Stimulated activated CD8-positive, alpha-beta memory T cell treated with anti-CD3 and anti-CD28 coated beads, Interleukin-12 subunit alpha, Interleukin-12 subunit beta, amount 100 ng/mL, for 24 hours (primary cell): ENCODE results near the gene HOXB2.
"Not testable (repeated sequence)": the region's sequence is repeated elsewhere in the genome, so short reads cannot be mapped to it uniquely, and the experiment has no call there.

ENCODE experiments used
- DNase-seq: peaks from one replicate; pipeline ENCODE4 v3.0.0-alpha.2; 2020; ENCODE audit errors: extremely low read depth

HOXB2 gene

DNA sequence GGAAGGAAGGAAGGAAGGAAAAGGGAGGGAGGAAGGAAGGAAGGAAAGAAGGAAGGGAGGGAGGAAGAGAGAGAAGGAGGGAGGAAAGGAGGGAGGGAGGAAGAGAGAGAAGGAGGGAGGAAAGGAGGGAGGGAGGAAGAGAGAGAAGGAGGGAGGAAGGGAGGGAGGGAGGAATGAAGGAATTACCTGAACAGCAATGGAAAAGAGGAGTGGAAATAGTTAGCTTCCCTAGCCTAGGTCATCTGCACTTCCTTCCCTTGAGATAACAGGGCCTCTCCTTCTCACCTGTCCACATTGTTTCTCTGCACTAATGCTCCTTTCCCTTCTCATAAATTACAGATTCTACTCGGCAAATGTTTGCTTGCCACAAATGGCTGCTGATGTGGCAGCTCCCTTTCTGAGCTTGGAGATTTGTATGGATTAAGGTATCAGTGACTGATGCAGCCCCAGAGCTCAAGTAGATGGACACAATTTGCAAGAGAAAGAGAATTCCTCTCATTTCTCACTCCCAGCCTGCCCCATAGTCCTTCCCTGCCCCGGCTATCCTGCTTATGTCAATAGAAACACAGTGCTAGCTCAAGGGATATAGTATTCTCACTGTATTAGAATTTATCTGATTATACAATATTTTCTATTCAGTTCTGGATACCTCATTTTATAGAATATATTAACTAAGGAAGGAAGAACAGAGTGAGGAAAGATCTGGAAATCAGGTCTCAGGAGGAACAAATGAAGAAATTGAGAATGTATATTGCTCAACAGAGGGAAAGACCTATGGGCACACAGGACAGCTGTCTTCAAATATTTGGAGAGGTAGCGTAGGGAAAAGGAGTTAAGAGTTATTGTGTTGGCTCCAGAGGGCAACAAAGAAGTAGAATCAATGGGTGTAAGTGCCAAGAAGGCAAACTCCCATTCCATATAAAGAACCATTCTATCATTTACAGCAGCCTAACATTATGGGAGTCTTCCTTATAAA lies 28.7 kb downstream of the HOXB2 start:
- DNase-seq = no peak

- DNase-seq = no peak
Measured at GRCh38 chr17:48514477-48514876, 30.4 kb downstream of the HOXB2 start.

GRCh38 chr17:48513666-48514455 lies 31.0 kb downstream of the HOXB2 start:
- no peak for DNase-seq

DNA sequence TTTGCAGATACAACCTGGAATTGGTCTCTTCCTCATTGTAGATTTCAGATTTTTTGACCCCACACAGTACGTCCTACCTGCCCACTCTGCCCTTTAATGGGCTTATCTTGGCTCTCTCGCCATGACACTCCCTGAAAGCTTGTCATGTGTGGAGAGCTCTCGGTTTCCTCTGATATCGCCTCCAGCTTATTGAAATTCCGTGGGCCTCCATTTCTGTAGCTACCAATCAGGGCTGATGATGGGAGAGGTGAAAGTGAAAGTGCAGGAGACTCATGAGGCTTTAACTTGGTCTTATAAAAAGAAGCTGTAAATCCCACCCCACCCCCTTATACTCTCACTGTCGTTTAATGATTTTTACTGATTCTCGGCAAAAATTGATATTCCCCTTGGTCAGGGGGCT lies 31.8 kb downstream of the HOXB2 start:
- no peak for DNase-seq

- no peak for DNase-seq
Measured at GRCh38 chr17:48510761-48511604, 33.9 kb downstream of the HOXB2 start.

GRCh38 chr17:48510381-48510760 lies 34.5 kb downstream of the HOXB2 start:
- DNase-seq = no peak

- not testable (repeated sequence) for DNase-seq
Measured at GRCh38 chr17:48509708-48510107, 35.2 kb downstream of the HOXB2 start.

DNA sequence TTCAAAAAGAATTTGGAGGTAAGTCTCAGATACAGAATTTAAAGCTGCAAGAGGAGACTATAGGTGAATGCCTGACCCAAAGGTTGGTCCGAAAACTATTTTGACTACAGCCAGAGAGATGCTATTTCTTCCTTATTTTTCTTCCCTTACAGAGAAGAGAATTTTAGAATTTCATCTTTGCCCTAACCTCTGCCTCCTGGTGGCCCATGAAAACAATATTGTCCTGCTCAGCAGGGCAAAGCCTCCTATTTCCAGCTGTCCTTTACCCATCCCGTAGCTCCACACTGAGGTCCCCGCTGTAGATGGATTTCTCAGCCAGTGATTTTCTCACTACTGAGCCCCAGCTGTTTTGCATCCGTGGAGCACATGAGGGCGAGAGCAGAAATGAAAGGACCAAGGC lies 38.7 kb downstream of the HOXB2 start:
- no peak for DNase-seq

- no peak for DNase-seq
Measured at GRCh38 chr17:48505788-48506187, 39.1 kb downstream of the HOXB2 start.

DNA sequence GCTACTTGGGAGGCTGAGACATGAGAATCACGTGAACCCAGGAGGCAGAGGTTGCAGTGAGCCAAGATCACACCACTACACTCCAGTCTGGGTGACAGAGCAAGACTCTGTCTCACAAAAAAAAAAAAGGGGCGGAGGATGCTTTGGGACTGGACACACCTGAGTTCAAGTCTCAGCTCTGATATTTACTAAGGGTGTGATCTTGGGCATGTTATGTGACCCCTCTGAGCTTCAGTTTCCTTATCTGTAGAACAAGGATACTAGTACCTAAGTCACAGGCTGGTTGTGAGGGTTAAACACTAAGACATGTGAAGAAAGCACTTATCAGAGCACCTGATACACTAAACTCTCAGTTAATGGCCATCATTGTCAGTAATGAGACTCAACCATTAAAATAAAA lies 40.0 kb downstream of the HOXB2 start:
- no peak for DNase-seq

- no peak for DNase-seq
Measured at GRCh38 chr17:48503747-48504146, 41.2 kb downstream of the HOXB2 start.

- no peak for DNase-seq
Measured at GRCh38 chr17:48502901-48503300, 42.0 kb downstream of the HOXB2 start.

- no peak for DNase-seq
Measured at GRCh38 chr17:48502312-48502711, 42.6 kb downstream of the HOXB2 start.

DNA sequence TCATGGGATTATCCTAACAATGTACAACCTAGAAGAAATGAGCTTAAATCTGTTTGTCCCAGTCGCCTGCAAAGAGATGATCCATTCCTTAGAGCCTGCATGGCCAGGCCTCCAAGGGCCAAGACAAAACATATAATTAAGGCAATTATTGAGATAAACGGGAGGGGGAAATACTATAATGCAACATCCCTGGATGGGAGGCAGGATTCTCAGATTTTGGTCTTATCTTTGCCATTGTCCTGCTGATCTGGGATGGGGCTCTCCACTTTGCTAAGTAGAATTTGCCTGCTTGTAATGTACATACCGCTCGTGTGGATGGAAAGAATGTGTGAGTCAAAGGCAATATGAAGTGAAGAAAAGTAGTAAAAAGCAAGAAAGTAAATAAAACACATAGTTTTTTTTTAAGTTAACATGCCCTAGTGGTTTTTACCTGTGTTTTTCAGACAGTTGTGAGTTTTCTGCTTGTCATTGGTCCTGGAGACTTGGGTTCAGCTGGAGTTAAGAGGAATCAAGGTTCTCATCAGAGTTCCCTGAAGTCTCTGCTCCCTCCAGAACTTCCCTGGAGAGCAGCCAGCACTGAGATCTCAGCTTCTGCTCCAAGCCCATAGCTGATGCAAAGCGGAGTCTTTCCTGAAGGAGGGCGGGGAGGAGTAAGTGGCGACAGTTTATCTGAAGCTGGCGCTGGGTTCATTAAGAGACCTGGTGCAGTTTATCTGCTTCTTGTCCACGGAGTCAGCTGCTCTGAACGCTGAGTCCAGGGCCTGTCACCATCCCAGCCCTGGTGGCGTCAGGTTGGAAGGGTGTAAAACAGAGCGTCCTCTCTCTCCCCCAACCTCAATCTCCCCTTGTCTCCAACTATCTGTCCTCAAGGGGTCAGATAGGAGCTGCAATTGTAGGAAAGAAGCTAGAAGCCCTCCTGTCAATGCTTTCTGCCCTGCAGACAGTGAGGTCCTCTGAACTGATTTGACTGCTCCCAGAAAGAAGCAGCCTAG lies 44.2 kb downstream of the HOXB2 start:
- no peak for DNase-seq

- DNase-seq = no peak
Measured at GRCh38 chr17:48499735-48500434, 45.0 kb downstream of the HOXB2 start.

GRCh38 chr17:48499248-48499647 lies 45.7 kb downstream of the HOXB2 start:
- no peak for DNase-seq

DNA sequence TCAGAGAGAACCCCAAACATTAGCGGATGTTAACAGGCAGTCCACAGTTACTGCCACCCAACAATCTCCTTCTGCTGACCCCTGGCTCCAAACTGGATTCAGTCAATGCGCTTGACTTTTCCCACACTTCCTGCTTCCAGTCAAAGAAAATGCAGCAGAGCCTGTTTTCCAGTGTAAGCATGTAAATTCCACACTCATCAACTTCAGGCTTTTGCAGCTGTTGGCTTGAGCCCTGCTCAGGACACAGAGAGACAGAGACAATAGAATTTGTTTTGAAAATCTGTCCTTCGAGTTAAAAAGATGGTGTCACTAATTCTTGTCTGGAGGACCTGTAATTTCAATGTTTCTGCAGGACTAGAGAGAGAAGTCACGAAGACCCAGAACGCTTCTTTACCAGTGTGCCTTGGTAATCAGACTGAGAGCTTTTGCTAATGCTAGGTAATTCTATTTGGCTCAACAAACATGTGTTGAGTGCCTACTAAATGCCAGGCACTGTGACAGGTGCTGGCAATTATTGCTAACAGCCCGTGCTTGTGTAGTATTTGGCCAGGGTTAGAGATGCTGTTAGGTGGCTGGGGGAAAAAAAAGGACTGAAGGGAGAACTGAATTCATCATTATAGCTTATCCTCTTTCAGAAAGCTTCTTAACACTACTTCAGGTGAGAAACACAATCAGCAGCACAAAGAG lies 46.6 kb downstream of the HOXB2 start:
- no peak for DNase-seq

DNA sequence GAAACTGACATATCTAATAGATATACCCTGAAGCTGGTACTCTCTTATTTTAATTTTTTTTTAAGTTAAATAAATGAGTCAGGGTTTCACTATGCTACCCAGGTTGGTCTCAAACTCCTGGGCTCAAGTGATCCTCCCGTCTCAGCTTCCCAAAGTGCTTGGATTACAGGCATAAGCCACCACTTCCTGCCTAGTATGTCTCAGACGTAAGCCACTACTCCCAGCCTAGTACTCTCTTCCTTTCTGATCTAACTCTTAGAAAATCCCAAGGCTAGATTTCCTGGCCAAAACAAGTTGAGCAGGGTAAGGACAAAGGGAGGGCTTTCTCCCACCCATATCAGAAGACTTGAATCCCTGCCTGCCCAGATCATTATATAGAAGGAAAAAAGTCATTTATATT lies 47.8 kb downstream of the HOXB2 start:
- no peak for DNase-seq

GRCh38 chr17:48494335-48494734 lies 50.6 kb downstream of the HOXB2 start:
- DNase-seq = no peak
